Trophoblast cell (in vitro differentiated cells and primary cell): Measurements from ENCODE around the gene ZSWIM7.

Source experiments
- DNase-seq, 2 donors: peaks; one replicate each; pipeline ENCODE4 v3.0.0-alpha.2; 2016
- H2AFZ ChIP-seq: 2 replicates; pipeline ENCODE4 v1.6.1; 2013; ENCODE audit warnings: low read length, moderate library complexity, mild to moderate bottlenecking; ENCODE audit not compliant: insufficient read depth, poor library complexity
- H2AK5ac ChIP-seq: 2 replicates; pipeline ENCODE4 v1.6.1; 2013; ENCODE audit warnings: mild to moderate bottlenecking, low read length
- H2BK120ac ChIP-seq: 2 replicates; pipeline ENCODE4 v1.6.1; 2013; ENCODE audit warnings: low read length, mild to moderate bottlenecking, moderate library complexity; ENCODE audit not compliant: insufficient read depth, poor library complexity
- H2BK12ac ChIP-seq: 2 replicates; pipeline ENCODE4 v1.6.1; 2013; ENCODE audit warnings: mild to moderate bottlenecking, low read length, moderate library complexity
- H2BK5ac ChIP-seq: 2 replicates; pipeline ENCODE4 v1.6.1; 2013; ENCODE audit warnings: low read length, low read depth, moderate library complexity, mild to moderate bottlenecking; ENCODE audit not compliant: poor library complexity
- H3K14ac ChIP-seq: 2 replicates; pipeline ENCODE4 v1.6.1; 2013; ENCODE audit warnings: mild to moderate bottlenecking, low read length
- H3K18ac ChIP-seq: 2 replicates; pipeline ENCODE4 v1.6.1; 2013; ENCODE audit warnings: mild to moderate bottlenecking, low read length
- H3K23ac ChIP-seq: 2 replicates; pipeline ENCODE4 v1.6.1; 2013; ENCODE audit warnings: low read length
- H3K27ac ChIP-seq: 2 replicates; pipeline ENCODE4 v1.5.1; 2013; ENCODE audit warnings: low read depth, mild to moderate bottlenecking, inconsistent platforms, low read length, moderate library complexity
- H3K27me3 ChIP-seq: 2 replicates; pipeline ENCODE4 v1.6.1; 2013; ENCODE audit warnings: inconsistent platforms, mild to moderate bottlenecking, low read length, moderate library complexity; ENCODE audit not compliant: insufficient read depth
- H3K36me3 ChIP-seq, 2 experiments: 1 replicate in 1 of 2; 2 replicates in 1 of 2; pipeline ENCODE4 v1.6.1; 2013; ENCODE audit warnings: low read length in 2 of 2, mild to moderate bottlenecking in 2 of 2, moderate library complexity in 1 of 2; ENCODE audit not compliant: insufficient read depth in 2 of 2, control insufficient read depth in 1 of 2
- H3K4ac ChIP-seq: 2 replicates; pipeline ENCODE4 v1.6.1; 2013; ENCODE audit warnings: low read depth, mild to moderate bottlenecking, low read length, moderate library complexity
- H3K4me1 ChIP-seq, 2 experiments: 1 replicate in 1 of 2; 2 replicates in 1 of 2; pipeline ENCODE4 v1.6.1; 2013; ENCODE audit warnings: low read length in 2 of 2, mild to moderate bottlenecking in 2 of 2, moderate library complexity in 1 of 2; ENCODE audit not compliant: insufficient read depth in 2 of 2, control insufficient read depth in 1 of 2
- H3K4me2 ChIP-seq: 2 replicates; pipeline ENCODE4 v1.6.1; 2013; ENCODE audit warnings: inconsistent platforms, mild to moderate bottlenecking, low read length, moderate library complexity
- H3K4me3 ChIP-seq: 2 replicates; pipeline ENCODE4 v1.5.1; 2013; ENCODE audit warnings: mild to moderate bottlenecking, low read depth, low read length, inconsistent platforms
- H3K79me1 ChIP-seq: one replicate; pipeline ENCODE4 v1.6.1; 2013; ENCODE audit warnings: low read length
- H3K79me2 ChIP-seq: 2 replicates; pipeline ENCODE4 v1.6.1; 2013; ENCODE audit warnings: low read length, mild to moderate bottlenecking; ENCODE audit not compliant: control insufficient read depth, insufficient read depth, poor library complexity
- H3K9ac ChIP-seq: 2 replicates; pipeline ENCODE4 v1.6.1; 2013; ENCODE audit warnings: mild to moderate bottlenecking, low read length
- H3K9me3 ChIP-seq: 2 replicates; pipeline ENCODE4 v1.6.1; 2013; ENCODE audit warnings: low read depth, mild to moderate bottlenecking, control low read depth, inconsistent platforms, low read length; ENCODE audit not compliant: insufficient read depth
- H4K12ac ChIP-seq: 2 replicates; pipeline ENCODE4 v1.6.1; 2013; ENCODE audit warnings: low read depth, mild to moderate bottlenecking, low read length, moderate library complexity
- H4K8ac ChIP-seq: 2 replicates; pipeline ENCODE4 v1.6.1; 2013; ENCODE audit warnings: low read depth, mild to moderate bottlenecking, low read length, moderate library complexity
- H4K91ac ChIP-seq: one replicate; pipeline ENCODE4 v1.6.1; 2013; ENCODE audit warnings: low read depth, mild to moderate bottlenecking, low read length, moderate library complexity
- WGBS: extraction: QIAGEN DNeasy Blood & Tissue Kit; methylation state at CpG from one replicate; pipeline ENCODE4 v1.1.7; 2013; ENCODE audit warnings: missing lambda C conversion rate; ENCODE audit not compliant: insufficient read length, insufficient coverage; ENCODE audit errors: extremely low coverage; 5-methylcytosine and 5-hydroxymethylcytosine counted together

Gene ZSWIM7

DNA sequence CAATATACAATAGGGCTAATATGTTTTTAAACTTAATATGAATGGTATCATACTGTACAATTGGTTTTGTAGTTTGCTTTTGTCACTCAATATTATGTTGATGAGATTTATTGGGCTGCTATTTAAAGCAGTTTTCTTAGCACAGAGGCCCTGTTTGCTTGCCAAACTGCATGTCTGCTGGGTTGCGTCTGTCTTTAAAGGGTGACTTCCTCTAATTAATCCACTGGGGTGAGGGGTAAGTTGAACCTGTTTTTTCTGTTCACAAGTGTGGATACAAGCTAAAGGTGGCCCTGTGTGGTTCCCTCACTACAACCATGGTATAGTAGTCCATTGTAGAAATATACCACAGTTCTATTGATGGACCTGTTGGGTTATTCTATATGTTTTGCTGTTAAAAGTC lies 19.8 kb upstream of the ZSWIM7 start:
- no peak overlapping the region for H4K91ac ChIP-seq
- H3K18ac ChIP-seq, result no peak overlapping the region
- H3K4me1 ChIP-seq, result no peaks in the 10 kb centered on the region
- no peak overlapping the region for H3K4me3 ChIP-seq
- no peak overlapping the region for H4K12ac ChIP-seq
- no CpG with 5 or more reads among the region's 1 CpG for WGBS
- H3K9ac ChIP-seq, result no peak overlapping the region
- no peak overlapping the region for H3K23ac ChIP-seq
- H2BK5ac ChIP-seq, result no peak overlapping the region
- no peak overlapping the region for H2BK12ac ChIP-seq
- no peak overlapping the region for H4K8ac ChIP-seq
- H3K4ac ChIP-seq, result no peak overlapping the region
- DNase-seq, result no peak
- no peaks in the 10 kb centered on the region for H3K27me3 ChIP-seq
- peaks cover 14 to 16% of the 10 kb centered on the region in 2 experiments for H3K36me3 ChIP-seq
- no peaks in the 10 kb centered on the region for H3K79me1 ChIP-seq
- no peak overlapping the region for H2AK5ac ChIP-seq
- H2BK120ac ChIP-seq, result no peak overlapping the region
- H2AFZ ChIP-seq, result no peak overlapping the region
- H3K4me2 ChIP-seq, result no peak overlapping the region
- no peak overlapping the region for H3K14ac ChIP-seq
- H3K27ac ChIP-seq, result no peak overlapping the region
- H3K79me2 ChIP-seq, result no peaks in the 10 kb centered on the region
- H3K9me3 ChIP-seq, result no peaks in the 10 kb centered on the region

DNA sequence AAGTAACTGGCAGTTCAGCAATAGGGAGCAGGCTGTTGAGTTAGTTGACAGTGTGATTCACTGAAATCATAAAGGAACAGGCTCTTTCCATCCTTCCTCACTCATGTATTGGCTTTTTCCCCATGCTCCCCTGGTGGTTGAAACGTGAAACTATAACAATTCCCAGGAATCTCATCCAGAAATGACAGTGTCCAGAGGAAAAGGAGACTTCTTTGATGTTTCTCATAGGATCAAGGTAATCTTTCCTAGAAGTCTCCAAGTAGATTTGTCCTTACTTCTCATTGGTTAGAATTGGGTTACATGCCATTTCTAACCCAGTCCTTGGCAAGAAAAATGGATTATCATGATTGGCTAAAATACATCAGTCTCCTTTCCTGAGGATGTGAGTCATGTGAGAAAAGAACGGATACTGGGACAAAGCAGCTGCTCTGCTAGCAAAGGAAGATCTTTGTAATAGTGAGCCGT lies 14.5 kb upstream of the ZSWIM7 start:
- DNase-seq, result peak in 1 of 2 donors; percentile 65
- no peak overlapping the region for H3K9ac ChIP-seq
- H2AK5ac ChIP-seq, result no peak overlapping the region
- no peak overlapping the region for H2BK120ac ChIP-seq
- H3K23ac ChIP-seq, result no peak overlapping the region
- H3K4me1 ChIP-seq, result no peaks in the 10 kb centered on the region
- no peak overlapping the region for H4K12ac ChIP-seq
- H3K4me2 ChIP-seq, result no peak overlapping the region
- no peak overlapping the region for H3K4me3 ChIP-seq
- H3K14ac ChIP-seq, result no peak overlapping the region
- no peaks in the 10 kb centered on the region for H3K79me2 ChIP-seq
- no peak overlapping the region for H3K27ac ChIP-seq
- no CpG with 5 or more reads among the region's 3 CpGs for WGBS
- no peak overlapping the region for H3K18ac ChIP-seq
- H3K9me3 ChIP-seq, result no peaks in the 10 kb centered on the region
- H2BK12ac ChIP-seq, result no peak overlapping the region
- H3K79me1 ChIP-seq, result no peaks in the 10 kb centered on the region
- peaks cover 15 to 17% of the 10 kb centered on the region in 2 experiments for H3K36me3 ChIP-seq
- H4K91ac ChIP-seq, result no peak overlapping the region
- H3K27me3 ChIP-seq, result no peaks in the 10 kb centered on the region
- H3K4ac ChIP-seq, result no peak overlapping the region
- no peak overlapping the region for H2BK5ac ChIP-seq
- H2AFZ ChIP-seq, result no peak overlapping the region
- no peak overlapping the region for H4K8ac ChIP-seq

DNA sequence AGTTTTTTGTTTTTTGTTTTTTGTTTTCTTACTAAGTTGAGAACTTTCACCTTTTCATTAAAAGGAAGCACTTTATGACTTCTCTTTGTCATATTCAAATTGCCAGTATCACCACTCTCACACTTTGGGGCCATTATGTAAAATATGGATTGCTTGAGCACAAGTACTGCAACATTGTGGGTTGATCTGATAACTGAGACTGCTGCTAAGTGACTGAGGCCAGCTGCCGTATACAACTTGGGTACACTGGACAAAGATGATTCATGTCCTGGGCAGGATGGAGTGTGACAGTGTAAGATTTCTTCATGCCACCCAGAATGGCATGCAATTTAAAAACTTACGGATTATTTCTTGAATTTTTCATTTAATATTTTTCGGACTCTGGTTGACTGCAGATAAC lies 7.9 kb upstream of the ZSWIM7 start:
- no peaks in the 10 kb centered on the region for H3K79me2 ChIP-seq
- no peak overlapping the region for H2BK12ac ChIP-seq
- no peaks in the 10 kb centered on the region for H3K79me1 ChIP-seq
- no peak overlapping the region for H3K23ac ChIP-seq
- H3K18ac ChIP-seq, result no peak overlapping the region
- H3K4ac ChIP-seq, result no peak overlapping the region
- H4K12ac ChIP-seq, result no peak overlapping the region
- H2BK5ac ChIP-seq, result no peak overlapping the region
- no peaks in the 10 kb centered on the region for H3K27me3 ChIP-seq
- H4K91ac ChIP-seq, result no peak overlapping the region
- H2AK5ac ChIP-seq, result no peak overlapping the region
- no peak overlapping the region for H3K14ac ChIP-seq
- no peak overlapping the region for H3K4me3 ChIP-seq
- no peaks in the 10 kb centered on the region for H3K9me3 ChIP-seq
- H3K4me1 ChIP-seq, result no peaks in the 10 kb centered on the region
- H2BK120ac ChIP-seq, result no peak overlapping the region
- H3K27ac ChIP-seq, result no peak overlapping the region
- no peak overlapping the region for H3K4me2 ChIP-seq
- H4K8ac ChIP-seq, result no peak overlapping the region
- H2AFZ ChIP-seq, result no peak overlapping the region
- no CpG with 5 or more reads among the region's 3 CpGs for WGBS
- no peak for DNase-seq
- no peak overlapping the region for H3K9ac ChIP-seq
- peaks cover 18 to 40% of the 10 kb centered on the region in 2 experiments for H3K36me3 ChIP-seq

DNA sequence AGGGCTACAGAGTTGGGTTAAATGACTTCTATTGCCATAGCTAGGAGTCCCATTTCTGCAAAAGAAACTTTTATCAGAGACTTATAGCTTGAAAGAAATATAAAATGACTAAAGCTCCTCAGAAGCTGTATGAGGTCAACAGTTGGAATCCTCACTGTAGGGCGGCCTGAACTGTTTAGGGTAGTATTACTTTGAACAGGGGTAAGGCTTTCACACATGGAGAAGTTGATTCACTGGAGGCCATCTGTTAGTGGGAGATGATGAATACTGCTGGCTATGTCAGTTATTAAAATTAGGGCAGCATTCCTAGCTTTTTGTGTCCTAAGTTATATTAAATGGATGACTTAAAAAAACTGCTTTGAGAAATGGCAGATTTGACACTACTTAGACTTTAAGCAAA lies 6.1 kb upstream of the ZSWIM7 start:
- WGBS, result no CpG with 5 or more reads among the region's 1 CpG
- peaks cover 16 to 42% of the 10 kb centered on the region in 2 experiments for H3K36me3 ChIP-seq
- no peak overlapping the region for H3K23ac ChIP-seq
- no peak overlapping the region for H2BK12ac ChIP-seq
- H2BK5ac ChIP-seq, result no peak overlapping the region
- H3K4me2 ChIP-seq, result no peak overlapping the region
- no peaks in the 10 kb centered on the region for H3K79me1 ChIP-seq
- no peak overlapping the region for H3K9ac ChIP-seq
- H4K8ac ChIP-seq, result no peak overlapping the region
- H2AK5ac ChIP-seq, result no peak overlapping the region
- no peak overlapping the region for H3K4me3 ChIP-seq
- H4K91ac ChIP-seq, result no peak overlapping the region
- no peak overlapping the region for H2AFZ ChIP-seq
- H3K4me1 ChIP-seq, result peaks cover 0 to 5% of the 10 kb centered on the region in 2 experiments
- H3K79me2 ChIP-seq, result no peaks in the 10 kb centered on the region
- H3K27ac ChIP-seq, result no peak overlapping the region
- no peaks in the 10 kb centered on the region for H3K27me3 ChIP-seq
- no peak overlapping the region for H4K12ac ChIP-seq
- no peak overlapping the region for H3K4ac ChIP-seq
- H3K9me3 ChIP-seq, result no peaks in the 10 kb centered on the region
- no peak for DNase-seq
- H2BK120ac ChIP-seq, result no peak overlapping the region
- H3K14ac ChIP-seq, result no peak overlapping the region
- no peak overlapping the region for H3K18ac ChIP-seq
